MV-4-11 (cell line): Measurements from ENCODE around the gene GPAT2.
"Not testable (repeated sequence)": the region's sequence is repeated elsewhere in the genome, so short reads cannot be mapped to it uniquely, and the experiment has no call there.

Experiments used
- DNase-seq: peaks from one replicate; lab custom pipeline; 2025; lab: John Stamatoyannopoulos, UW

GPAT2 gene

DNA sequence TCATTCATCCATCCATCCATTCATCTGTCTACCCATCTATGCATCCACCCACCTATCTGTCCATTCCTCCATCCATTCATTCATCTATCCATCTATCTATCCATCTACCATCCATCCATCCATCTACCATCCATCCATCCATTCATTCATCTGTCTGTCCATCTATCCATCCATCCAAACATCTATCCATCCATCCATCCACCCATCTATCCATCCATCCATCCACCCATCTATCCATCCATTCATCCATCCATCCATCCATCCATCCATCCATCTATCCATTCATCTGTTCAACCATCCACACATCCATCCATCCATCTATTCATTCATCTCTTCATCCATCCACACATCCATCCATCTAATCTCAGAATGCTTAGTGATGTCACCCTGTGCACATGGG, 30.0 kb upstream of the GPAT2 start:
- not testable (repeated sequence) for DNase-seq

DNA sequence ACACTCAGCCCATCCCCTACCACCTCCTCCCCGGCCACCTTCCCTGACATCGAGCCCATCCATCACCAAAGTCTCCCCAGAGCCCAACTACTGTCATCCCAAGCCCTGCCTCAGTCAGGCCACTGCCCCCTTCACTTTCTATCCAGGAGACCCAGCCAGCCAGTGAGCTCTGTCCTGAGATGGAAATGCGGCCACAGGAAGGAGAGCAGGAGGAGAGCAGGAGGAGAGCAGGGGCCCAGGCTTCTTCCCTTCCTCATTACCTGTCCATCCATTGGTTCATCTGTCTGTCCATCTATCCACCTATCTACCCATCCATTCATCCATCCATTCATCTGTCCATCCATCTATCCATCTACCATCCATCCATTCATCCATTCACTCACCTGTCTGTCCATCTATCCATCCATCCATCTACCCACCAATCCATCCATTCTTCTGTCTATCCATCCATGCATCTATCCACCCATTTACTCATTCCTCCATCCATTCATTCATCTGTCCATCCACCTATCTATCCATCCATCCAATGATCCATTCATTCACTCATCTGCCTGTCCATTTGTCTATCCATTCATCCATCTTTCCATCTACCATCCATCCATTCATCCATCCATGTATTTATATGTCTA, 29.4 kb upstream of the GPAT2 start:
- not testable (repeated sequence) for DNase-seq

DNA sequence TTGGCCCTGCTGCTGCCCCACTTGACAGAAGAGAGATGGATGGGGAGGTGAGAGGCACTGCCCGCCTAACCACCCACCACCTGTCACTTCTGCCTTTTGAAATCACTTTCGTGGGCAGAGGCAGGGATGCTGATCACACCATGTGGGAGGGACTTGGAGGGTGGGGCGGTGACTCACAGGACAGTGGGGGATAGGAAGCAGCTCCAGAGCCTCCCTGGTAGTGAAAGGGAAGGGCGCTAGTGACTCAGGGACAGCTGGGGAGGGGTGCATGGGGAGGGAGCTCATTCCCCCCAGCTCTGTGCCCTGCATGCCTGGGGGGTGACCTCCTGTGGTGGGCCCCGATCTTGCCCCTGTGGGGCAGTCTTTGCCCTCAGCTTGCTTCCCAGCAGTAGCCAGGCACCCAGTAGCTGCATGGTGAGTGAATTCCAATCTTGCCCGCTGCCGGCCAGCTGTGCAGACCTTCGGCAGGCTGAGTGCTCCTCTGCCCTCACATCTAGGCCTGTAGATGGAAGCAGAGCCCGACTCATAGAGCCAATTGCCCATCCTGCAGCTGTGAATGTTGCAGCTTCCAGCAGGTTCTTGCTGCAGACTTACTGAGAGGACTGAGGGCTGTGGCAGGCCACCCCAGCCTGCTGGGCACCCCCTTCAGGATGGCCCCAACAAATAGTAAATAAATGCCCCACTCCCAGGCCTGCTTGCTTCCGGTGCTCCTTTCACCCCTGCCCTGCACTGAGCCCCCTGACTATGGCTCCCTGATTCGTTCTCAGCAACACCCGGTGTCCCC, 28.6 kb upstream of the GPAT2 start:
- not testable (repeated sequence) for DNase-seq

DNA sequence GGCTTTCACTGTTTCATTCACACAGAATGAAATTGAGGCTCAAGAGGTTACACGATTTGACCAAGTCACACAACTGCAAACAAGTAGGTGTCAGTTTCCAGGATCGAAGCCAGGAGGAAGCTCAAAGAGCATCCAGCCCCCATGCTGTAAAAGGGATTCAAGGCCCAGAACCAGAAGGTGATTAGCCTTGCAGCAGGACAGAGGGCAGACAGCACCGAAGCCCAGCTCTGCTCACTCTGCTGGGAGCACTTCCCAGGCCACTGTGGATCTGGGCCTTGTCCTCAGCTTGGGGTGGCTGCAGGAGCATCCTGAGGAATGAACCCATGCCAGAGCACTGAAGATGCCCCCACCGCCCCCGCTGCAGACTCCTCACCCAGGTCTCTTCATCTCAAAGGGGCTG, 27.8 kb upstream of the GPAT2 start:
- not testable (repeated sequence) for DNase-seq

DNA sequence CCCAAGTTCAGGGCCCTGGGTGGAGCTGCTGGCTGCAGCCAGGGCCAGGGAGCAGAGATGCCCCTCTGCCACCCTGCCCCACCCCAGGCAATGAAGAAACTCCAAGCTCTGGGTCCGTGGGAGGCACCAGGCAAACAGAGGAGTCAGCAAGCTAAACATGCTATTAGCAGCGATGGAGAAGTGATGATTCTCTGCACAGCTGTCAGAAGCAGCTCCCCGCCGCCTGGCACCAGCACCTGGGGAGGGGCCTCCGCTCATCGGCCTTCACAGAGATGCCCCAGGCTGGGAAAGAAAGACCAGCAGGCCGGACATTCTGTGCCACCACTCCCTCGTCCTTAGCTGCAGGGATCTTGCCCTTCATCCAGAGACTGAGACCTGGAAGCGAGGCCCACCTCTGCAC, 27.2 kb upstream of the GPAT2 start:
- not testable (repeated sequence) for DNase-seq

DNA sequence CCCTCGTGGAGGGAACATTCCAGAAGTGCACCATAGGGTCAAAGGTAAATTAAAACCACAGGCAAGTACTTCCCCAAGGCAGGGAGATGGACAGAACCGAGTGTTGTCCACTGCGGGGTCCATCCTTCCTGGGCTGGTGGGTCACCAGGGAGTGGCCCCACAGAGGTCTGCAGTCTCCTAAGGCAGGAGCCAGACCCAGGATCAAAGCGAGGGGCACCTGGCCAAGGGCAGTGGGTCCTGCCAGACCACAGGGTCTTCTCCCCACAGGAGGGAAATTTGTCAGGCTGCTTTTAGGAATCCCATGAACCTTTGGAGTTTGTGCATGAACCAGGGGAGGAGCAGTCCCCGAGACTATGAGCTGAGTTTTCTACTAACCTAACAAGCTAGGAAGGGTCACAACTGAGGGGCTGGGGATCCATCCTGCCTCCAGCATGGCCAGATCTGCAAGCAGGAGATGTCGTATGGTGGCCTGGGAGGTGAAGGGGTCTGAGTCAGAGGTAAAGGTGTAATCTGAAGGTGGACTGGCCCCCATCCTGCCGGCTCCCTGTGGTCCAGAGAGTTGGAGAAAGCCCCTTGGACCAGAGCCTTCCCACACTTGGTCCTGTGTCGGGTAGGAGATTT, 26.6 kb upstream of the GPAT2 start:
- not testable (repeated sequence) for DNase-seq

DNA sequence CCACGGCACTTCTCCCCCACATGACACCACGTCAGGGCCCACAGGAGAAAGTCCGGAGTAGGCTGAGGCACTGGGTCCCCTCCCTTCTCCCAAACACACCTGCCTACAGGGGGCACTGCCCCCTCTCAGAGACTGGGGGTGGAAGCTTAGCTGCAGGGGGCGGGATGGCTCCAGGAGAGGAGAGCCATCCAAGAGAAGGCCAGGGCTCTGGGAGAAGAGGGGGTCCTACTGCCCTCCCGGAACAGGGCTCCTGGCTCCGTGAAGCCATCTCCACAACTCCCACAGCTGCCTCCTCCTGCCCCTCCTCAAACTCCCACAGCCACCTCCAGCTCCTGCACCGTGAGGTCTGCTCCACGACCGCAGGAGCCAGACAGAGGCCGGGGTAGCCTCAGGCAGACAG, 25.6 kb upstream of the GPAT2 start:
- DNase-seq: not testable (repeated sequence)

DNA sequence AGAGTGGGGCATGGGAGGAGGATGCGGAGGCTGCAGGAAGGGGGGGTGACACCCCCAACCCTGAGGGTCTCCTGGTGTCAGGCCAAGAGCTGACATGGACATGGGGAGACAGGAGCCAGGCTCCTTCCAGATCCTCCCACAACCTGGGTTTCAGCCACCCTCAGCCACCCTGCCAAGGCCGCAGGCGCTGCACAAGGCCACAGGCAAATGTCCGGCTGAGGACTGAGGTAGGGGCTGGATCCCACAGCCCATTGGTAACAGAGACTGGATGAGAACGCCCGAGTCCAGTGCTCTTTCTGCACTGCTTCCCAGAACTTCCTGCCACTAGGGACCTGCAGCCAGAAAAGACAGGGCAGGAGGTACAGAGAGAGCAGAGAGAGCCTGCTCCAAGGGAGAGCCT, 24.7 kb upstream of the GPAT2 start:
- not testable (repeated sequence) for DNase-seq

DNA sequence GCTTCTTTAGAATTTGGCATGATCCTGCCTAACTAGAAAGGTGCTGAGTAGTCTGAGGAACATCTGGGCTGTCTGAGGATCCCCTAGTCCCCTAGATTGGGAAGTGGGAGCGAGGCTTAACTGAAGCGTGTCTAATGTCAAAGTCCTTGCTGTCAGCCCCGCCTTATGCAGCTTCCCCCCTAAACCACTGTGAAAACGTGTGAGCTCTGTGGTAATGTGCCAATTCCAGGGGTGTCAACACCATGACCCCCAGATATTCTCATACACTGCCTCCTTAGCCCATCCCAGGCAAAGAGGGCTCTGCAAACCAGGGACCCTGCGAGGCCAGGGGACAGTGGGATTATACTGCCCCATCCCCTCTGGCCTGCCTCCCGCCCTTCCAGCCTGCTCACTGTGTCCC, 21.1 kb upstream of the GPAT2 start:
- not testable (repeated sequence) for DNase-seq

DNA sequence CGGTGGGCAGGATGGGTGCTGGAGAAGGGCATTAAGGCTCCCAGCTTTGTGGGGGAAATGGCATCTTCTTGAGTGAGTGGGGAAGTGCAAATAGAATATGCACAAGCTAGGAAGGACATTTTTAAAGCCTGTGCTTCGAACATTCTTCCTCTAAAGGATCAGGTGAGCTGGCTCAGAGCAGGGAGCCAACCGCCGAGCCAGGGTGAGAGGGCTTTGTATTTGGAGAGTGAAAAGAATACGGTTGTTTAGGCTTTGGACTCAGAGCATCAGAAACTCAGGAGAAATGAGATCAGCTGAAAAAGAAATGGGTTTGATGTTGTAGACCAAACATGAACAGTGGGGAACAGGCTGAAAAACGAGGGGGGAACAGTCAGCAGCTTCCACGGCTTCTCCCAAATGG, 19.8 kb upstream of the GPAT2 start:
- DNase-seq: not testable (repeated sequence)

DNA sequence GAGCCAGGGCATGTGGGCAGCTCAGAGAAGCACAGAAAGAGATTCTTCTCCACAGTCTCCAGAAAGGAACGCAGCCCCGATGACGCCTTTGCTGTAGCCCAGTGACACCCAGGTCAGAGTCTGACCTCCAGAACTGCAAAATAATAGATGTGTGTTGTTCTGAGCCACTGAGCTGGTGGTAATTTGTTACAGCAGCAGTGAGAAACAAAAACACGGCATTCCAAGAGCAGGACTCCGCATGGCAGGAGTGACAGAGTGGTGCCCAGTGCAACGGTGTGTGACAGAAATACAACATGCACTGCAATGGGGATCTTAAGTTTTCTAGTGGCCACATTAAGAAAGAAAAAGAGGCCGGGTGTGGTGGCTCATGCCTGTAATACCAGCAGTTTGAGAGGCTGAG, 18.7 kb upstream of the GPAT2 start:
- not testable (repeated sequence) for DNase-seq

DNA sequence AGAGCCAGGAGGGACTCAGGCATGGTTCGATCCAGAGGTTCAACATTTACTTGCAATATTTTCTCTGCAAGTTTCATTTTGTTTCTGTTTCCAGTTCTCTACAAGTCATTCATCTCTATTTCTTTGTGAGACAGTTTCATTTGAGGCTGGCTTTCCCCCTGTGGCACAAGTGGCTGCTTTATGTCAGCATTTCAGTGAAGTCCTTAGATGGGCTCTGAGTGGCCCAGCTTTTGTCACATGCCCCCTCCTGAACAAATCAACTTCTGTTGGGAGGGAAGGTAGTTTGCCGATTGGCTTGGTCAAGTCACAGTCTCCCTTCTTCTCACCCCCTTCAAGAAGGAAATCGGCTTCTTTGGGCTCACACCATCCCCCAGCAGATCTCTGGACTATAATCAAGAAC, 17.9 kb upstream of the GPAT2 start:
- not testable (repeated sequence) for DNase-seq

DNA sequence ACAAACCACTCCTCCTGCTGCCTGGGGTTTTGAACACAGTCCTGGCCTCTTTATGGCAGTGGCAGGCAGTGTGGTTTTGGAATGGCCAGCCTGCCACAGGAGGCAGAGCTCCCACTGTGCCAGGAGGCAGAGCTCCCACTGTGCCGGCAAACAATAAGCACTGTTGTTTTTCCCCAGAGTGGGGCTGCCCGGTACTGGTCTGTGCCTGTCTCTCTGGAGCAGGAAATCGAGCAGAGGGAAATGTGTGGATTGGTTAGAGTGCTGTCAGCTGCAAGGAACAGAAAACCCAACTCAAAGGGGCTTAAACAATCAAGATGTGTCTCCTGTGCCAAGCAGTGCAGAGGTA, 15.2 kb upstream of the GPAT2 start:
- DNase-seq: not testable (repeated sequence)

DNA sequence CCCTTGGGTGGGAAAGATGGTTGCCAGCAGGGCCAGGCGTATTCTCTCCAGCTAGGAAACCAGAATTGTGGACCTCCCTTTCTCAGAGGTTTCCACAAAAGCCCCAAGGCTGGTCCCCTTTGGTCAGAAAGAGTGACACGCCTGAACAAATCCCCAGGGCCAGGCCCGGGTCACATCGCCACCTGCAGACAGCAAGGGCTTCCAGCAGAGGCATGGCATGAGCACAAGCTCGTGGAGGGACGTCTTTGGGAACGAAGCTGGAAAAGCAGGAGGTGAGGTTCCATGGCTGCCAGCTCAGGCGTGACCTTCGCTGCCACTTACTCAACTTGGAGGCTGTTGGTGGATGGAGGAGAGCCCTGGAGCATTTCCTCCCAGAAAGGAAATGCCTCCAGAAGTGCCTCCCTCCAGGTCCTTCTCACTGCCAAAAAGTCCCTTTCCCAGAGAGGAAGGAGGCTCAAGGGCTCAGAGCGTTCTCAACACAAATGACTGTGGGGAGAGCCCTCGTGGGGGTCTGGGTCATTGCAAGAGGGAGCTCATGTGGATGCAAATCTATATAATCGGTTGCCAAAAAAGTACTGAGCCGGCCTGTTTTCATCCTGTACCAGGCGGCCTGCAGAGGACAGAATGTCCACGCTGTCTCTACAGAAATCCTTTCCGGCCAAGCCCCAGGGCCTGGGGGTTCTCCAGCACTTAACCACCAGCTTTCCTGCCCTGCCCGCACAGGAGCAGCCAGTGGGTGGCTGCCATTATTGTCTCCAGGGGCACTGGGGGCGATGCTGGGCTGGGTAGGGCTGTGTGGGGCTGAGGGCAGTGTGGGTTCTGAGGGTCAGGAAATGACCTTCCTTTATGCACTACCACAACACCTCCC, 14.6 kb upstream of the GPAT2 start:
- not testable (repeated sequence) for DNase-seq

DNA sequence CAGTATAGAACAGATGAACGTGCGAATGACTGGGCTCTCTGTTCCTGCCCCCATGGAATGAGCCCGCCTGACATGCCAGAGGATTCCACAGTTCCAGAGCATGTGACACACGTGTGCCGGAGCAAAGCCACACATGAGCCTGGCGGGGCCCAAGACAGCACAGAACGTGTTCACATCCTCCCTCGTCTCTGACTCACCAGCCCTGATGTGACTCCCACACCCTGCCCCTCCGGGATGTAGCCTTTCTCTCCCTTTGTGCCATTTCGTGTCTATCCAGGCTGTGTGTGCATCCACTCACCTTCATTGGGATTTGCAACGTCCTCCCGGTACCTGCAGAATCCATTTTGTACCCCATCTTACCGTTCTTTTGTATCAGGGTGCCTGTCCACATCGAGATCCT, 838 bp upstream of the GPAT2 start:
- DNase-seq: not testable (repeated sequence)

DNA sequence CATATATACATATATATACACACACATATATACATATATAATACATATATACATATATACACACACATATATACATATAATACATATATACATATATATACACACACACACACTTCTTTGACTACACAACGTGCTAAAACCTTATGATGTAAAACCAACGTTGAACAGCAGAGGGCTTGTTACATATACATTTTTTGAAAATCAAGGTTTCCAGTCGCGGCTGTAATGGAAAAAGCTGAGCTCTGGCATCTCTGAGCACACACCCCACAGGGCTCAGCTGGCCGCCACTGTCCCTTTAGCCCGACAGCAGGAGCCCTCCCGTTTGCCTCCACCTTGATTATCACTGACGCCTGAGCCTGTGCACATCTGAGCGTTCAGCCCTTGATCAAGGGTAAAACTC, 719 bp downstream of the GPAT2 start:
- not testable (repeated sequence) for DNase-seq

DNA sequence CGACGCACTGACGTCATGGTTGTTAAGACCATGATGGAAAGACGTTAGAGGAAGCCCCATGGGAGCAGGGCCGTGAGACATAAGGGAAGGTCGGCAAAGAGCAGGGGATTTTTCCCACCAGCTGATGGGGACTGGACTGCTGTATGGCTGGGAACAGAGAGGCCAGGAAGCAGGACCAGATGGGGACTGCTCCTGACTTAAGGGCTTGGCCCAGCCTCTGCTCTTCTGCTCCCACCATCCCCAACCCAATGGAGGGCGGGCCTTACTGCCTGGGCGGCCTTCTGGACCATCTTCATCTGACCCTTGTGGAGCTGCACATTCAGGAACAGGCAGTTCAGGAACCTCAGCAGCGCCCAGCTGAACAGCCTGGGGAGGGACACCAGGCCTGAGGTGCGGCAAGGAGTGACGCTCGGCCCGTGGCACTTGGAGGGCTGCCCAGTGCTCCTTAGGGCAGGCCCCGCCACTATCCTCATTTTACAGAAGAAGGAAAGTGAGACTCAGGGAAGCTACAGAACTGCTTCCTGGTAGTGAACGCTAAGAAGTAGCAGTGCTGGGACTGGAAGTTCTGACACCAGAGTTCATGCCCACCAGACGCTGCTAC, 6.9 kb downstream of the GPAT2 start:
- DNase-seq: not testable (repeated sequence)

DNA sequence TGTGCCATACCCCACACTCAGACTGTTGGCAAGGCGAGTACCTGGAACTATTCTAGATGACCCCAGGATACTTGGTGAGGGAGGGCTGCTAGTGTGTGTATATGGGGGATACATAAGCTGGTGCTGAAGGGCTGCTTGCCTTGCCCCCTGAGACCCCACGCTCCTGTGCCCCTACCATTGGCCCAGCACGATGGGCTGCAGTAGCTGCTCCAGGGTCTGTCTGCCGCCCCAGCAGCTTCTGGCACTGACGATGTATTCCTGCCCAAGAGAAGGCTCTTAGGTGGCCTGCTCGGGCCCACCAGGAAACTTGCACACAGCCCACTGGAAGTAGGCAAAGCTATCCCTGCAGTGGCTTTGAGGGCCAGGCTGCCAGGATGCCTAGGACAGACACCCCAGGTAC, 9.0 kb downstream of the GPAT2 start:
- not testable (repeated sequence) for DNase-seq

DNA sequence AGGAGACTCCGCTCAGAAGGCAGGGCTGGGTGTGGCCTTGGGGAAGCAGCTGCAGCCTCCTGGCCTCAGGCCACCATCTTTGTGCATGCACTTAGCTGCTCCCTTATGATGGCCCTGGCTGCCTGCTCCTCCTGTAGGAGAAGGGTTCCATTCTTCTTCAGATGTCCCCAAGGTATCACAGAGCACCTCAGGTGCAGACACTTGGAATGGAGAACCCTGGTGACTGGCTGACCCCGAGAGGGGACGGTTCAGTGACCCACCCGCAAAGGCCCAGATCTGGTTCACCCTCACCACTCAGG, 9.6 kb downstream of the GPAT2 start:
- DNase-seq: no peak

DNA sequence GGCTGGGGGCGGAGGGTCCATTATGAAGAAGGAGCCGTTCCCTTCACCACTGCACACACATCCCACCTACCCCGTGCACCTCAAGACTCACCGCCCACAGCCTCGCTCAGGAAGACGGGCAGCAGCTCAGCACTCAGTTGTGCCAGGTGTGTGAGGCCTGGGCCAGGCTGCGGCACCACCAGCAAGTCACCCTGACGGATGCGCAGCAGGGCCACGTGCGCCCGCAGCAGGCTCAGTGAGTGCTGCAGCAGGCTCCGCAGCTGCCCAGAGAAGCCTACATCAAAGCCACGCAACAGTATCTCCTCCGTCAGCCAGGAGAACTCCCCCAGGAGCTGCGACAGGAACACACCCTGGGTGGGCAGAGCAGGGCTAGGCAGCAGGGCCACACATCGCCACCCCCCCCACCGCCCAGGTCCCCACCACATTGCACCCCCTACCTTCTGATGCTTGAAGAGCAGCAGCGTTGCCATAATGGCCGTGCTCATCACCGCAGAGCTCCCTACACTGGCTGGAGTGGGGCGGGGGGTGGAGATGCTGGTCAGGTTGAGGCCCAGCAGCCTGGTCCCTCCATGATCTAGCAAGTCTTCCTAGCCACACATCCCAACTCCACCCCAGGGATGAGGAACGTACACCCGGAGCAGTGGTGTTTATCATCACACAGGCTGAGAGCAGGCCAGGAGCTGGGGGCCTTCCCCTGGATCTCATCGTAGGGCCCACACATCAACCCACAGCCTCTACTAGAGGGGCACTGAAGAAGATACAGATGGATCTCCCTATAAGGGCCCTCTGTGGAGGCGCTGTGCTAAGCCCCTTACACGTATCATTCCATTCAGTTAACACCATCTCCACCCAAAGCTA, 10.2 kb downstream of the GPAT2 start:
- no peak for DNase-seq

DNA sequence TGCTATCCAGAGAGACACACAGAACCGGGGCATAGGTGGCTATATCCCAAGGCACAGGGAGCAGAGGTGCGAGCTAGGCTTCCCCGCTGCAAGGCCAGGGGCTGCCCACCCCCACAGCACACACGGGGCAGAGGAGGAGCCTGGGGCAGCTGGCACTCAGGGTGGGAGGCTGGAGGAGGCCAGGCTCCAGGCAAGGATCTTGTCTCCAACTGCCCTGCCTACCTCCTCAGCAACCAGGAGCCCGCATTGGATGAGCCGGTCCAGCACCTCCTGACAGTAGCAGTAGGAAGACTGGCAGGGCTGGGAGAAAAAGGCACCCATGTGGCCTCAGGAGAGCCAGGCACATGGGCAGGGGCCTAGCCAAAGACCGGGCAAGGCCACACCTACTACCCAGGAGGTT, 11.0 kb downstream of the GPAT2 start:
- DNase-seq: not testable (repeated sequence)
